HG02870 (cell line): ENCODE measurements around the gene ITGB3.

Experiments
- ATAC-seq: cut with Tn5 transposase; IDR thresholded peaks from one replicate; pipeline ENCODE4 v1.9.1; 2021; ENCODE audit warnings: mild to moderate bottlenecking, moderate library complexity; ENCODE audit not compliant: unreplicated experiment

The ITGB3 gene

GRCh38 chr17:47325176-47325575 lies 71.5 kb downstream of the ITGB3 start:
- no peak for ATAC-seq

GRCh38 chr17:47330548-47330947 lies 76.9 kb downstream of the ITGB3 start:
- no peak for ATAC-seq

- no peak for ATAC-seq
These were observed 78.7 kb downstream of the ITGB3 start for GRCh38 chr17:47332287-47332686.

- ATAC-seq = no peak
These were observed 81.7 kb downstream of the ITGB3 start for GRCh38 chr17:47335101-47335936.

GRCh38 chr17:47338026-47338425 lies 84.4 kb downstream of the ITGB3 start:
- ATAC-seq = no peak

GRCh38 chr17:47352848-47353247 lies 99.2 kb downstream of the ITGB3 start:
- no peak for ATAC-seq

- no peak for ATAC-seq
These were observed 105.0 kb downstream of the ITGB3 start for GRCh38 chr17:47358652-47359051.
